Testis (tissue), 3 donors: ENCODE data around the gene CDX2. TPM values are rescaled to one million over a fixed set of nuclear protein-coding genes. Genes with fewer than 3 reads are reported as not detected.

ENCODE experiments used
- DNase-seq: peaks from one replicate; pipeline ENCODE4 v3.0.0-alpha.2; 2019
- H3K27ac ChIP-seq, 2 donors: fragments of 200-600 bp; sonication (generic); one replicate each; pipeline ENCODE4 v1.5.1; 2019
- H3K27me3 ChIP-seq: fragments of 200-600 bp; sonication (generic); one replicate; pipeline ENCODE4 v1.5.1; 2019
- H3K36me3 ChIP-seq: fragments of 200-600 bp; sonication (generic); one replicate; pipeline ENCODE4 v1.5.1; 2017; ENCODE audit warnings: low read depth; ENCODE audit errors: missing control alignments
- H3K4me1 ChIP-seq: fragments of 200-600 bp; sonication (generic); one replicate; pipeline ENCODE4 v1.5.1; 2019
- H3K4me3 ChIP-seq, 2 donors: fragments of 200-600 bp; sonication (generic); one replicate each; pipeline ENCODE4 v1.5.1; 2017 to 2019
- H3K9me3 ChIP-seq: fragments of 200-600 bp; sonication (generic); one replicate; pipeline ENCODE4 v1.5.1; 2017
- CTCF ChIP-seq, 3 experiments: fragments of 450-650 bp in 2 of 3; fragments of 200-600 bp in 1 of 3; sonication (generic) in 1 of 3; IDR thresholded peaks; one replicate each; pipeline ENCODE4 v1.5.1; 2016 to 2019; ENCODE audit warnings: antibody characterized with exemption in 3 of 3, mild to moderate bottlenecking in 2 of 3, moderate library complexity in 1 of 3
- POLR2A ChIP-seq: fragments of 450-650 bp; IDR thresholded peaks from one replicate; pipeline ENCODE4 v1.6.1; 2017; ENCODE audit warnings: antibody characterized with exemption, mild to moderate bottlenecking, moderate library complexity
- WGBS, 2 donors: methylation state at CpG; one replicate each; pipeline ENCODE4 v1.1.5; 2018; 5-methylcytosine and 5-hydroxymethylcytosine counted together
- intact Hi-C: fragments of 100-400 bp; cut with DNase I; formaldehyde crosslinking; loops from one replicate; pipeline ENCODE4 v1.15.1; 2023; ENCODE audit warnings: low total_unique reads
- polyA plus RNA-seq: library from polyadenylated mRNA; stranded (reverse); fragments of 350-450 nt; fragmentation: Illumina TruSeq; extraction: RNeasy Lipid Tissue Mini Kit (QIAGEN cat#74804); gene quantifications from one replicate; pipeline ENCODE4 v1.2.3, GENCODE V29; 2014; ENCODE audit warnings: low read depth, low replicate concordance; ENCODE audit not compliant: insufficient read depth
- total RNA-seq, 2 donors: library from RNA; depleted of rRNA; stranded (reverse); fragments of >200 nt; gene quantifications; one replicate each; pipeline ENCODE4 v1.2.3, GENCODE V29; 2016

CDX2 gene
- total and polyA plus RNA-seq, 3 donors from 2014 or later: 0.06 to 0.08 TPM; not detected in 1

GRCh38 chr13:27975564-27976361, 6.6 kb upstream of the CDX2 start:
- DNase-seq: no peak
- no peak overlapping the region for H3K27ac ChIP-seq
- peaks cover 11% of the 10 kb centered on the region for H3K4me1 ChIP-seq
- no peaks in the 10 kb centered on the region for H3K36me3 ChIP-seq
- intact Hi-C loops: no loop called here
- H3K27me3 ChIP-seq: no peaks in the 10 kb centered on the region
- 1 to 5% methylated on average over 33 to 43 of the region's 51 CpGs for WGBS, 2 donors
- no peak overlapping the region for H3K4me3 ChIP-seq
- TF ChIP-seq POLR2A (no peak), CTCF (IDR thresholded peaks at IDR 0.05) (no peak)
- H3K9me3 ChIP-seq: no peaks in the 10 kb centered on the region

DNA sequence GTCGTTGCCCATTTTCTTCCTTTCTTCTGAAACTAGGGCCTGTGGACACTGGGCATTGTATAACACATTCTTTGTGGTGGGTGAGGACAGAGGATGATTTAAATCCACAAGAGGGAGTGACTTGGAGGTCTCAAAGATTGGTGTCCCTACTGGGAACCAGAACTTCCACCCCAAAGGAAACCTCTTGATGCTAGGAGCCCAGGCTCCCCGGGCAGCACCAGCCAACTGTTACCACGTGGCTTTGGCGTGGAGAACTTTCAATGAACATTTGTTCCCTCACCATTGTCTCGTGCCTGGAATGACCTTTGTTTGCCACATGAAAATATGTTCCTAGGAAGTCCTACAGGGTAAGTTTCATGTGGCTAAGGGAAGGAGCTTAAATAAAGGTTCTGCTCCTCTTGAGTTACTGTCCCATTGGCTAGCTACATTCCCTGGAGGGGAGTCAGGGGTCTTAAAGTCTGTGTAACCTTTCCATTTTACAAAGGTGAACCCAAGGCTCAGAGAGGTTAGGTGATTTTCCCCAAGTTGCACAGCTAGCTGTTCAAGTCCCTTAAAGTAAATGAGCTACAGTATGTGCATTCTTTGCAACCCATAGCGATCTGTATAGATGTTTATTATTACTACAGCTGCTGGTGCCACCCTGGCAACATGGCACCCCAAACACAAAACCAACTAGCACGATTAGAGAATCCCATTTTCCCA, 5.0 kb upstream of the CDX2 start:
- intact Hi-C loops: no loop called here

DNA sequence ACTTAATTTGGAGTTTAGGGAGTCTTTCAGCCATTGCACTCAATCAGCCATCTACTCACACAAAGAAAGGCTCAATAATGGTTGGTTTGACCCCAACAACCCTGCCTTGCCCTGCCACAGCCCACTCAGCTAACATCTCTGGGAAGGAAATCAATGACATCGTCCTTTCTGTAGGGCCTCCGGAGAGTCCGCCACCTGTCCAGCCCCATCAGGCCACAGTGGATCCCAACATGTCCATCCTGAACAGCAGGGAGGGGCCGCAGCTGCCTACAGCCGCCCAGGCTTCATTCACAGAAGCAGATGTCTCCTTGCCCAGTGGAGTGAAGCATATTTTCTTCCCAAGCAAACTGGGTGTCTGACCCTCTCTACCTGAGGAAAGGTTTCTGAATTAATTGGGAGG, 4.2 kb upstream of the CDX2 start:
- Histone ChIP-seq H3K4me3 (no peak overlapping the region), H3K27me3 (no peaks in the 10 kb centered on the region), H3K36me3 (no peaks in the 10 kb centered on the region), H3K27ac (no peak overlapping the region), H3K4me1 (peaks cover 4% of the 10 kb centered on the region), H3K9me3 (no peaks in the 10 kb centered on the region)
- intact Hi-C loops: no loop called here
- WGBS, 2 donors: 33 to 38% methylated on average over 3 to 5 of the region's 5 CpGs
- DNase-seq: no peak
- TF ChIP-seq POLR2A: no peak
- TF ChIP-seq CTCF (IDR thresholded peaks at IDR 0.05): no peak

More for the DNA sequence above, 5.0 kb upstream of the CDX2 start:
- Histone ChIP-seq H3K27ac (no peak overlapping the region), H3K4me3 (no peak overlapping the region), H3K9me3 (no peaks in the 10 kb centered on the region), H3K36me3 (no peaks in the 10 kb centered on the region), H3K27me3 (no peaks in the 10 kb centered on the region), H3K4me1 (peaks cover 4% of the 10 kb centered on the region)
- DNase-seq: no peak
- WGBS, 2 donors: 28 to 41% methylated on average over 3 to 7 of the region's 7 CpGs
- no peak for TF ChIP-seq POLR2A
- TF ChIP-seq CTCF (IDR thresholded peaks at IDR 0.05): no peak

- TF ChIP-seq CTCF (IDR thresholded peaks at IDR 0.05): no peak
- TF ChIP-seq POLR2A: no peak
- intact Hi-C loops: no loop called here
Observed at GRCh38 chr13:27972478-27972820, 3.3 kb upstream of the CDX2 start.

More at GRCh38 chr13:27972478-27972820, 3.3 kb upstream of the CDX2 start:
- no peak overlapping the region for H3K4me3 ChIP-seq
- H3K36me3 ChIP-seq: no peaks in the 10 kb centered on the region
- H3K27ac ChIP-seq: no peak overlapping the region
- no peaks in the 10 kb centered on the region for H3K27me3 ChIP-seq
- WGBS, 2 donors: 69 to 79% methylated on average over 2 of the region's 2 CpGs
- H3K9me3 ChIP-seq: no peaks in the 10 kb centered on the region
- H3K4me1 ChIP-seq: peaks cover 4% of the 10 kb centered on the region
- no peak for DNase-seq
